LNCAP (cell line): ENCODE results near the gene RPLP2.

Experiments used
- CTCF ChIP-seq: fragments of 450-650 bp; IDR thresholded peaks from 2 replicates; pipeline ENCODE4 v1.5.1; 2017; ENCODE audit warnings: mild to moderate bottlenecking

RPLP2 gene

DNA sequence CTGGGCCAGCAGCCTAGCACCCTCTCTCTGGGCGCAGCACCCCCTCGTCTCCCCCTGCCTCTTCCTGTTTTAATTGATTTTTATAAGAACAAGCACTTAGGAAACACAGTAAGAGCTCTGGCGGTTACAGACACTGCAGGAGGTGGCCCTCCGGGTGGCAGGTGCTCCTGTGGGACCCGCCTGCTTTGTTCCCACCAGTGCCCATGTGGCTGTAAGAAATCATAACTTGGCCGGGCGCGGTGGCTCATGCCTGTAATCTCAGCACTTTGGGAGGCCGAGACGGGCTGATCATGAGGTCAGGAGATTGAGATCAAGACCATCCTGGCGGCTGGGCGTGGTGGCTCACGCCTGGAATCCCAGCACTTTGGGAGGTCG lies 51.3 kb downstream of the RPLP2 start:
- TF ChIP-seq CTCF, result no peak

DNA sequence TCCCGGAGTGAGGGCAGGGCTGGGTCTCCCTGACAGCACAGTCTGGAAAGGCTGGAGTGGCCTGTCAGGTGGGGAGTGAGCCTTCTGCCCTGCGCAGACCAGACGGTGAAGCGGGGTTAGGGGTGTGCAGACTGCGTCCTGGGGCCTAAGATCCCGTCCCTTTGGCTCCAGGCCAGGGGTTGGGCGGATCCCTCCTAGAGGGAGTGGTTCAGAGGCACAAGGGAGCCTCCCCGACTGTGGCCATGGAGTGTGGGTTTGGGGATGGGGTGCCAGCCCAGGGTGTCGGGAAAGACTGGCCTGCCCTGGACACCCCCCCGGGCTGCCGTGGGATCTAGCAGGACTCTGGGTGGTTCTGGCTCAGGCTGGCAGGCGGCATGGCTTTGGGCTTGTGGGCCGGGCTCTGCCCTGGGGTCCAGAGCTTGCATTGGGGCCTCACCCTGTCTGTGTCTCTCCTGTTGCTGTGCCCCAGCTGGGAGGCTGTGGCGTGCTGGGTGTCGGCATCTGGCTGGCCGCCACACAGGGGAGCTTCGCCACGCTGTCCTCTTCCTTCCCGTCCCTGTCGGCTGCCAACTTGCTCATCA lies 52.4 kb downstream of the RPLP2 start:
- no peak for TF ChIP-seq CTCF
